ENCODE results near the gene SCAPER. TPM values are rescaled to one million over a fixed set of nuclear protein-coding genes. Genes with fewer than 3 reads are reported as not detected.

SCAPER gene, protein sequence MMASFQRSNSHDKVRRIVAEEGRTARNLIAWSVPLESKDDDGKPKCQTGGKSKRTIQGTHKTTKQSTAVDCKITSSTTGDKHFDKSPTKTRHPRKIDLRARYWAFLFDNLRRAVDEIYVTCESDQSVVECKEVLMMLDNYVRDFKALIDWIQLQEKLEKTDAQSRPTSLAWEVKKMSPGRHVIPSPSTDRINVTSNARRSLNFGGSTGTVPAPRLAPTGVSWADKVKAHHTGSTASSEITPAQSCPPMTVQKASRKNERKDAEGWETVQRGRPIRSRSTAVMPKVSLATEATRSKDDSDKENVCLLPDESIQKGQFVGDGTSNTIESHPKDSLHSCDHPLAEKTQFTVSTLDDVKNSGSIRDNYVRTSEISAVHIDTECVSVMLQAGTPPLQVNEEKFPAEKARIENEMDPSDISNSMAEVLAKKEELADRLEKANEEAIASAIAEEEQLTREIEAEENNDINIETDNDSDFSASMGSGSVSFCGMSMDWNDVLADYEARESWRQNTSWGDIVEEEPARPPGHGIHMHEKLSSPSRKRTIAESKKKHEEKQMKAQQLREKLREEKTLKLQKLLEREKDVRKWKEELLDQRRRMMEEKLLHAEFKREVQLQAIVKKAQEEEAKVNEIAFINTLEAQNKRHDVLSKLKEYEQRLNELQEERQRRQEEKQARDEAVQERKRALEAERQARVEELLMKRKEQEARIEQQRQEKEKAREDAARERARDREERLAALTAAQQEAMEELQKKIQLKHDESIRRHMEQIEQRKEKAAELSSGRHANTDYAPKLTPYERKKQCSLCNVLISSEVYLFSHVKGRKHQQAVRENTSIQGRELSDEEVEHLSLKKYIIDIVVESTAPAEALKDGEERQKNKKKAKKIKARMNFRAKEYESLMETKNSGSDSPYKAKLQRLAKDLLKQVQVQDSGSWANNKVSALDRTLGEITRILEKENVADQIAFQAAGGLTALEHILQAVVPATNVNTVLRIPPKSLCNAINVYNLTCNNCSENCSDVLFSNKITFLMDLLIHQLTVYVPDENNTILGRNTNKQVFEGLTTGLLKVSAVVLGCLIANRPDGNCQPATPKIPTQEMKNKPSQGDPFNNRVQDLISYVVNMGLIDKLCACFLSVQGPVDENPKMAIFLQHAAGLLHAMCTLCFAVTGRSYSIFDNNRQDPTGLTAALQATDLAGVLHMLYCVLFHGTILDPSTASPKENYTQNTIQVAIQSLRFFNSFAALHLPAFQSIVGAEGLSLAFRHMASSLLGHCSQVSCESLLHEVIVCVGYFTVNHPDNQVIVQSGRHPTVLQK (N-terminal part only)
- total RNA-seq = 5.3 and 5.6 TPM in 2 replicates

DNA sequence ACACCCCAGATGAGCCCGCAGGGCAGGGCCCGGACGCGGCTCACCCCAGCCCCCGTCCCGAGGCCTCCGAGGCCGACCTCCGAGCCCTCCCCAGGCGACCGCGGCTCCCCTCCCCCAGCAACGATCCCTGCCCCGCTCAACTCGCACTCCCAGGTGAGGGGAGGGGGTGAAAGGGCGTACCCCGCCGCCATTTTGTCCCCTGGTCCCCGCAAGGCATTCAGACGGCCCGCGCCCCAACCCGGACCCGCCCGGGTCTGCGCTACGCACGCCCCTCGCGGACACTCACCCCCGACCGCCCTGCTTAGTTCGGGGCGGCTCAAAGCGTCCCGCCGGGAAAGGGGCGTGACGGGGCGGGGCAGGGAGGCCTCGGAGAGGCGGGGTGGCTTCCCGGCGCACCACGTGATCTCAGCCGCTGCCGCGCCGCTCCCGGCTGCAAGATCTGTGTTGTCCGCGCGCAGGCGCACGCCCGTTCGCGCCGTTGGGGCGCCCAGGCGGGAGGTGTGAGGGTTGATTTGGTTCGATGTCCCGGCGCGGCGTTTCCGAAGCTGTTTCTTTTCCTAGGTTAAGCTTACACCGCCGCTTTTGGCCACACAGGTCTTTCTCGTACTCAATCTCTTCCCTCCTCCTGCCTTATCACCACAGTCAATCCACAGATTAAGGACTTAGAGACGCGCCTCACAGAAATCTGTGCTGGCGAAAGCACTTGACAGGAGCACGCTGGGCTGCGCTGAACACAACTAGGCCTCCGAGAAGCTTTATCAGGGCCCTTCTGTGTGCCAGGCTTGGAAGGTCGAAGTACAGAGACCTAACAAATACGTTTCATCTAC, at the start of gene SCAPER:
TSS of gene SCAPER (minus strand) at position 328 of the 827 bp plus-strand sequence. CDS start 21,523 bp downstream, outside the sequence.

DNA sequence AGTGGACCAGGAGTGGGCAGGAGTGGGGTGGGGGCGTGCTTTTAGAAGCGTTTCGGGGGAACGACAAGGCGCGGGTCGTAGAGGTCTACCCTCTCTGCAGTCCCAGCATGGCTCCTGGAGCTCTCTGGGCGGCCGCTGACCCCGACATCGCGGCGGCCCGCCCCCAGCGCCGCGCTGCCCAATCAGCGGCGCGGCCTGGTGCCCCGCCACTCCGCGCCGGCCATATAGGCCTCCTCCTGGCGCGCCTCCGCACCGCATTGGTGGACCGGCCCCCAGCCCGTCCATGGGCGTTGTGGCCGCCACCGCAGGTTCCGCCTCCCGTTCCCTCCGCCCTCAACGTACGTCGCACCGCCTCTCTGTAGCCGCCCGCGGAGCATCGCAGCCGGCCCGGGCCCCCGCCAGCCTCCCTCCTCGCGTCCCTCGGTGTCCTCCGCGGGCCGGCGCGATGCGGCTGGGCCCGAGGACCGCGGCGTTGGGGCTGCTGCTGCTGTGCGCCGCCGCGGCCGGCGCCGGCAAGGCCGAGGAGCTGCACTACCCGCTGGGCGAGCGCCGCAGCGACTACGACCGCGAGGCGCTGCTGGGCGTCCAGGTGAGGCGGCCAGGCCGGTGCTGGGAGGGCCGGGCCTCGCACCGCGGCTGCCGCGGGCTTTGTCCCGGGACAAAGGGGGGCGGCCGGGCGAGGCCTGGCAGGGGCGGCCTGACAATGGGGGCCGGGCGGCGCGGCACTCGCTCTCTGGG, 26.4 kb upstream of the SCAPER start, which contains the start of gene RCN2:
TSS of gene RCN2 (plus strand) at position 353 of the 738 bp plus-strand sequence. CDS start at position 446, 93 bp downstream.

DNA sequence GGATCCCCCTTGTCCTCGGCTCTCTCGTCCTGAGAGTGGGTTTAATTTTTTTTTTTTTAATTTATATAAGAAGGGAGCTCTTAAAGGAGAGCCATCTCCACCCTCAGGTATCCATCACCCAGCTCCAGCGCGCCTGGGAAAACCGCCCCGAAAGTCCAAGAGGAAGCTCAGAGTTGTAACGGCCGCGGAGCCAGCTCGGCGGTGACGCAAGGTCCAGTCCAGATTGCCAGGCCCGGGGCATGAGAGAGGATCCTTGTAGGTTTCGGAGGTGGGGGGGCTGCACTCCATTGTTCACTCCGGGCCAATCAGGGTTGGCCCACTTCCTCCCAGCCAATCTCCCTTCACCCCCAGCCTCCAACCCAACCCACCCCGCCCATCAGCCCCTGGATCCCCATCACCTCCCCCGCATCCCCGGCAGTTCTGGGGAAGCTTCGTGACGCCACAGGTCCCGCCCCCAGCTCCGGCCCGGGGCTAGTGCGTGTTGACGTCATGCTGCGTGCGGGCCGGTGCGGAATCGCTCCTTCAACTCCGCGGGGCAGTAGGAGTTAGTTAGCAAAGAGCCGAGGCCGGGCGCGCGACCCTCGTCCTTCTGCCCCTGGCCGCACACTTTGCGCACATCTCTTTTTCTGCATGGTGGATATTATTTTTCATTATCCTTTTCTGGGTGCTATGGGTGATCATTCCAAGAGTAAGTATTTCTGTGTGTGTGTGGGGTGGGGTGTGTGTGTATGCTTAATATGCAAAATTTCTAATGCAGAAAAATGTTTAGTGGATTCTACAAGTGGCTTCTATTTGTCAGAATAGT, 568.7 kb downstream of the SCAPER start, which contains the start of gene ISL2:
TSS of gene ISL2 (plus strand) at position 520 of the 805 bp plus-strand sequence. CDS start at position 631, 111 bp downstream.

DNA sequence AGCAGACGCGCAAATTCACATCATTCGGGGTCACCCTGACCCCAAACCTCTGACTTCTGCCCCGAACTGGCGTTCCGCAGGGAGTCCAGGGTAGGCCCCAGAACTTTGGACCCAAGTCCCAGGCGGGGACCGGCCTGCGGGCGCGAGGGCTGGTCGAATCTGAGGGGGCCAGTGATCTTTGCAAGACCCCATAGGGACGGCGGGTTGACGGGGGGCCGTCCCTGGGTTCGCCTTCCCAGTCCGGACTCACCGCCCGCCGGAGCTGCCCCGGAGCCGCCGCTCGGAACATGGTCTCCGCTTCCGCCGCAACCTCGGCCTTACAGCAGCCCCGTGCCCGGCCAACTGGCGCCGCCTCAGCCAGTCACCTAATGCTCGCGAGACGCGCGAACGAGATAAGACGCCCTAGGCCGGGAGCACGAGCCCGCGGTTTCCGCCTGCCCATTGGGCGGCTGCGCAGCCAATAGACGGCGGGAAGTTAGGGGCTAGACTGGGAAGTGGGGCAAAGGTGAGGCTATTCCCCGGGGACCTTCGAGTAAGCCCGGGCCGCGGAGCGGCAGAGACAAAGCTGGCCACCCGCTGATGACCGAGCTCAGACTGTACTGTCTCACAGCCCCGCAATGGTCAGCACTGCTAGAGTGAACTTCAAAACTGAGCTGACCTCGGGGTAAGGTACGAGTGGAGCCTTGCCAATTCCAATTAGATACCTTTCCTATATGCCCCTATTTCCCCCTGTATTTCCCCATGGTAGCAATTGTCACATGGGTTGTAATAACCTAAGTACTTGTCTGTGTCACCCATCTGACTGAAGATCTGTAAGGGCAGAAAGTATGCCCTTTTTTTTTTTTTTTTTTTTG, 593.8 kb downstream of the SCAPER start, which contains the start of gene ETFA:
TSS of gene ETFA (minus strand) at position 370 of the 854 bp plus-strand sequence. CDS start at position 289, 81 bp downstream.

Other genes with a start within 250 kb of the SCAPER start
- gene RCN2, start 26.4 kb upstream of the SCAPER start, total RNA-seq = 46.5 and 59.2 TPM in 2 replicates
- gene PSTPIP1, start 89.8 kb upstream of the SCAPER start, total RNA-seq = not detected in 2 replicates
- gene TSPAN3, start 165.8 kb upstream of the SCAPER start, total RNA-seq = 251 and 303 TPM in 2 replicates

Data from cardiac ventricle fibroblast (primary cell).